GF-D8 (cell line): ENCODE measurements around the gene KCNMB3.

Experiments
- DNase-seq: peaks from one replicate; lab custom pipeline; 2025; lab: John Stamatoyannopoulos, UW

Gene KCNMB3

GRCh38 chr3:179196098-179196497 lies 54.8 kb downstream of the KCNMB3 start:
- DNase-seq = no peak

GRCh38 chr3:179194931-179195330 lies 56.0 kb downstream of the KCNMB3 start:
- DNase-seq = no peak
